HG02798 (cell line): ENCODE results near the gene SLC36A3.
"Not testable (repeated sequence)": the region's sequence is repeated elsewhere in the genome, so short reads cannot be mapped to it uniquely, and the experiment has no call there.

ENCODE experiments used
- ATAC-seq: cut with Tn5 transposase; IDR thresholded peaks from one replicate; pipeline ENCODE4 v1.9.1; 2021; ENCODE audit warnings: mild to moderate bottlenecking; ENCODE audit not compliant: unreplicated experiment, poor library complexity

The SLC36A3 gene

GRCh38 chr5:151267491-151268260 is 35.9 kb downstream of the SLC36A3 start:
- ATAC-seq = no peak

GRCh38 chr5:151264113-151264512 is 39.5 kb downstream of the SLC36A3 start:
- peak; percentile 62 for ATAC-seq

GRCh38 chr5:151262532-151262931 is 41.0 kb downstream of the SLC36A3 start:
- no peak for ATAC-seq

GRCh38 chr5:151259931-151260330 is 43.6 kb downstream of the SLC36A3 start:
- no peak for ATAC-seq

GRCh38 chr5:151258816-151259215 is 44.8 kb downstream of the SLC36A3 start:
- ATAC-seq = no peak

GRCh38 chr5:151258201-151258611 is 45.4 kb downstream of the SLC36A3 start:
- no peak for ATAC-seq

GRCh38 chr5:151257731-151258181 is 45.8 kb downstream of the SLC36A3 start:
- peak; percentile 24 for ATAC-seq

GRCh38 chr5:151255621-151256286 is 47.8 kb downstream of the SLC36A3 start:
- ATAC-seq = peak; percentile 40

- not testable (repeated sequence) for ATAC-seq
Observed at GRCh38 chr5:151254990-151255389, 48.6 kb downstream of the SLC36A3 start.

- ATAC-seq = no peak
Observed at GRCh38 chr5:151254556-151254955, 49.0 kb downstream of the SLC36A3 start.

GRCh38 chr5:151253605-151253950 is 50.0 kb downstream of the SLC36A3 start:
- ATAC-seq = no peak

- peak; percentile 85 for ATAC-seq
Observed at GRCh38 chr5:151252762-151253604, 50.6 kb downstream of the SLC36A3 start, which contains the start of gene GM2A. TSS of gene GM2A (plus strand) at chr5:151253185. CDS start at chr5:151253217, 32 bp downstream.

- no peak for ATAC-seq
Observed at GRCh38 chr5:151251621-151252020, 51.9 kb downstream of the SLC36A3 start.

- ATAC-seq = no peak
Observed at GRCh38 chr5:151251001-151251551, 52.5 kb downstream of the SLC36A3 start.

- ATAC-seq = no peak
Observed at GRCh38 chr5:151250346-151251000, 53.1 kb downstream of the SLC36A3 start.

- no peak for ATAC-seq
Observed at GRCh38 chr5:151249281-151249680, 54.3 kb downstream of the SLC36A3 start.

- ATAC-seq = no peak
Observed at GRCh38 chr5:151248651-151249050, 54.9 kb downstream of the SLC36A3 start.

- ATAC-seq = no peak
Observed at GRCh38 chr5:151245680-151246219, 57.8 kb downstream of the SLC36A3 start.

- no peak for ATAC-seq
Observed at GRCh38 chr5:151244206-151244605, 59.4 kb downstream of the SLC36A3 start.

- no peak for ATAC-seq
Observed at GRCh38 chr5:151243564-151243963, 60.0 kb downstream of the SLC36A3 start.
